Esophagus muscularis mucosa (tissue), 4 donors: ENCODE data around the gene CAPRIN1. TPM values are rescaled to one million over a fixed set of nuclear protein-coding genes. Genes with fewer than 3 reads are reported as not detected.

Experiments
- DNase-seq: peaks from one replicate; pipeline ENCODE4 v3.0.0-alpha.2; 2017; ENCODE audit errors: extremely low spot score
- H3K27ac ChIP-seq, 4 donors: fragments of 200-600 bp; sonication (generic); replicated peaks in 1 of 4; 1 replicate in 3 of 4; 2 replicates in 1 of 4; pipeline ENCODE4 v1.5.1; 2016 to 2019; ENCODE audit warnings: mild to moderate bottlenecking in 1 of 4
- H3K27me3 ChIP-seq, 4 donors: fragments of 200-600 bp; sonication (generic); one replicate each; pipeline versions ENCODE4 v1.5.1 to v1.6.0; 2016 to 2019
- H3K36me3 ChIP-seq, 4 donors: fragments of 200-600 bp; sonication (generic); one replicate each; pipeline ENCODE4 v1.5.1; 2016 to 2019
- H3K4me1 ChIP-seq, 4 donors: fragments of 200-600 bp; sonication (generic); one replicate each; pipeline ENCODE4 v1.5.1; 2016 to 2019
- H3K4me3 ChIP-seq, 4 donors: fragments of 200-600 bp; sonication (generic); 1 replicate in 2 of 4; 2 replicates in 2 of 4; pipeline ENCODE4 v1.5.1; 2016 to 2019; ENCODE audit warnings: mild to moderate bottlenecking in 4 of 4, moderate library complexity in 1 of 4
- H3K9me3 ChIP-seq, 4 donors: fragments of 200-600 bp; sonication (generic); 1 replicate in 3 of 4; 2 replicates in 1 of 4; pipeline ENCODE4 v1.5.1; 2016 to 2019
- EP300 ChIP-seq: sonication (generic); formaldehyde crosslinking; IDR thresholded peaks from one replicate; pipeline ENCODE4 v1.6.1; 2017; ENCODE audit warnings: antibody characterized with exemption
- POLR2A ChIP-seq: fragments of 450-650 bp; IDR thresholded peaks from one replicate; pipeline ENCODE4 v1.6.1; 2017; ENCODE audit warnings: antibody characterized with exemption, moderate library complexity, mild to moderate bottlenecking, low read depth
- POLR2AphosphoS5 ChIP-seq, 2 donors: sonication (generic); formaldehyde crosslinking; IDR thresholded peaks; one replicate each; pipeline ENCODE4 v1.6.1; 2017; ENCODE audit warnings: antibody characterized with exemption in 2 of 2
- WGBS: methylation state at CpG from one replicate; pipeline ENCODE4 v1.1.5; 2018; 5-methylcytosine and 5-hydroxymethylcytosine counted together
- intact Hi-C: fragments of 100-400 bp; cut with DNase I; formaldehyde crosslinking; loops from one replicate; pipeline ENCODE4 v1.15.1; 2023
- total RNA-seq, 4 donors: library from RNA; depleted of rRNA; stranded (reverse); fragments of >200 nt; gene quantifications; one replicate each; pipeline versions ENCODE4 v1.1.0 to v1.2.1, GENCODE V29; 2016
- TF ChIP-seq, protein P1 (sequence below), 3 experiments: fragments of 200-600 bp in 2 of 3; fragments of 450-650 bp in 1 of 3; sonication (generic) in 2 of 3; IDR thresholded peaks; one replicate each; pipeline ENCODE4 v1.5.1; 2017 to 2019; ENCODE audit warnings: antibody characterized with exemption in 3 of 3, mild to moderate bottlenecking in 2 of 3, moderate library complexity in 1 of 3

Gene CAPRIN1
- total RNA-seq, 4 donors from 2014 or later = 99.9 to 152 (median 103) TPM

DNA sequence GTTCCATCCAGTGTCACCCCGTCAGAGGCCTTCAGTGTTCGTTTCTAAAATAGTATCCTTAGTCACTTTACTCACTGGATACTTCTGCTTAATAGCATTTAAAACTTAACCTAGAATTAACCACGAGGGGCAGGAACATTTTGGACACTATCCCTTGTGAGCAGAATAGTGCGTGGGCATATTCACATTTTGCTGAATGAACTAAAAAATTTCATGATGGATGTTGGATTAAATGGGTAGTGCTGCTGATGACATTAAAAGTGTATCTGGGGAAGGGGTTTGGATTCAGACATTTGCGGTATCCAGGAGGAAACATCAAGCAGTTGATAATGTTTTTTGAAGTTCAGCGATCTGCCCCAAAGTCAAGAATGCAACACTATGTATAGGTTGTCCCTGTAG lies 53.1 kb downstream of the CAPRIN1 start:
- no peaks in the 10 kb centered on the region for H3K9me3 ChIP-seq
- no peak for TF ChIP-seq EP300
- TF ChIP-seq, protein P1, sequence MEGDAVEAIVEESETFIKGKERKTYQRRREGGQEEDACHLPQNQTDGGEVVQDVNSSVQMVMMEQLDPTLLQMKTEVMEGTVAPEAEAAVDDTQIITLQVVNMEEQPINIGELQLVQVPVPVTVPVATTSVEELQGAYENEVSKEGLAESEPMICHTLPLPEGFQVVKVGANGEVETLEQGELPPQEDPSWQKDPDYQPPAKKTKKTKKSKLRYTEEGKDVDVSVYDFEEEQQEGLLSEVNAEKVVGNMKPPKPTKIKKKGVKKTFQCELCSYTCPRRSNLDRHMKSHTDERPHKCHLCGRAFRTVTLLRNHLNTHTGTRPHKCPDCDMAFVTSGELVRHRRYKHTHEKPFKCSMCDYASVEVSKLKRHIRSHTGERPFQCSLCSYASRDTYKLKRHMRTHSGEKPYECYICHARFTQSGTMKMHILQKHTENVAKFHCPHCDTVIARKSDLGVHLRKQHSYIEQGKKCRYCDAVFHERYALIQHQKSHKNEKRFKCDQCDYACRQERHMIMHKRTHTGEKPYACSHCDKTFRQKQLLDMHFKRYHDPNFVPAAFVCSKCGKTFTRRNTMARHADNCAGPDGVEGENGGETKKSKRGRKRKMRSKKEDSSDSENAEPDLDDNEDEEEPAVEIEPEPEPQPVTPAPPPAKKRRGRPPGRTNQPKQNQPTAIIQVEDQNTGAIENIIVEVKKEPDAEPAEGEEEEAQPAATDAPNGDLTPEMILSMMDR (IDR thresholded peaks at IDR 0.05) = no peak
- TF ChIP-seq POLR2AphosphoS5 (IDR thresholded peaks at IDR 0.05) = no peak
- TF ChIP-seq POLR2A = no peak
- WGBS = 14% methylated on average over 6 of the region's 6 CpGs
- DNase-seq = no peak
- H3K36me3 ChIP-seq = peaks cover 17 to 60% (median 37%) of the 10 kb centered on the region in 4 donors
- H3K27me3 ChIP-seq = no peaks in the 10 kb centered on the region
- intact Hi-C loops = loop anchor here (2.0 to 10.0 kb wide), 3 partner anchors 52 to 330 kb away; partner anchors contain the start of gene CAT
- peak overlapping the region; percentile 66 to 95 (median 74) for H3K4me3 ChIP-seq
- peaks cover 19 to 31% (median 26%) of the 10 kb centered on the region in 4 donors for H3K4me1 ChIP-seq
- H3K27ac ChIP-seq = peak overlapping the region; percentile 89 to 92 (median 90)

DNA sequence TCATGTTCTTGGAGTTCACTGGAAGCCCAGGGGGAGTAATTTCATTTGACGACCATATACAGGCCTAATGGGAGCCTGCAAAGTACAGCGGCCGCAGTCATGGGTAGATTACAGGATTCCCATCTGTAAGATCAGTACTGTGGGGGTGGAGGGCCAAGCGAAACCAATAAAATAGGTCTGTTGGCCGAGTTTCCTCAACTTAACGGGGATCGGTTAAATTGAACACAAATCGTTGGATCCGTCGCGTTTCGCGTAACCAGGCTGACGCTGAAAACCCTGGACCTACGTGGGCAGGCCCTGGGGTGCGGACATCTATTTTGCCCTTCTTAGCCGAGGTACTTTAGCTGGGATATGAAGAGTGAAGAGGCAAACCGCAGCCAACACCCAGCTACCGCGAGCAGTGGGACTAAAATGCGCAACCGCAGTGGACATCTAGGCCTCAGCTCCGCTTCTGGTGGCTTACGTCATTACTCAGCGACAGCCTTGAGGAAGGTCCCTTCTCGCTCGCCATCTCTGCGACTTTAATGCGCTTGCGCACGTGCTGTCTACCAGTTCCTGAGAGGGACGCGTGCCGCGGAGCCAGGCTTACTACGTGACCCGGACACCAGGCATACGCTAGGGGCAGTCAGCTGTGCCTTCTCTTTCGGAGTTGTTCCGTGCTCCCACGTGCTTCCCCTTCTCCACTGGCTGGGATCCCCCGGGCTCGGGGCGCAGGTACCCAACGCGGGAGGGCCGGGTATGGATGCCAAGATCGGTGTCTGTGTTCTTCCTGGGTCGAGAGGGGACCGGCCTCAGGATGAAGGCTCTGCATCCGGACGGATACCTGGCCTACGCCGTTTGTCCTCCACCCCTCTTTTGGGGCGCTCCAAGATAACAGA lies 53.8 kb downstream of the CAPRIN1 start, which contains the start of gene NAT10:
TSS of gene NAT10 (plus strand) at position 551 of the 878 bp plus-strand sequence. CDS start 2,597 bp downstream, outside the sequence.
- Histone ChIP-seq H3K4me3 (peak within 1 kb of the TSS; percentile 66 to 95 (median 74)), H3K4me1 (peaks cover 19 to 31% (median 26%) of the 10 kb centered on the region in 4 donors), H3K27ac (peak within 1 kb of the TSS; percentile 89 to 92 (median 90)), H3K36me3 (peaks cover 18 to 60% (median 37%) of the 10 kb centered on the region in 4 donors), H3K9me3 (no peaks in the 10 kb centered on the region), H3K27me3 (no peaks in the 10 kb centered on the region)
- intact Hi-C loops = loop anchor here (2.0 to 10.0 kb wide), 3 partner anchors 53 to 329 kb away; partner anchors contain the start of gene CAT
- WGBS = 0% methylated on average over 10 of the region's 55 CpGs
- peak; percentile 99 for DNase-seq
- peak; percentile 18 for TF ChIP-seq POLR2A
- TF ChIP-seq EP300 = peak; percentile 11
- peak; percentile 98 to 99 for TF ChIP-seq POLR2AphosphoS5 (IDR thresholded peaks at IDR 0.05)
- TF ChIP-seq, protein P1 (IDR thresholded peaks at IDR 0.05) = peak in 2 of 3 experiments; percentile 18 to 31

DNA sequence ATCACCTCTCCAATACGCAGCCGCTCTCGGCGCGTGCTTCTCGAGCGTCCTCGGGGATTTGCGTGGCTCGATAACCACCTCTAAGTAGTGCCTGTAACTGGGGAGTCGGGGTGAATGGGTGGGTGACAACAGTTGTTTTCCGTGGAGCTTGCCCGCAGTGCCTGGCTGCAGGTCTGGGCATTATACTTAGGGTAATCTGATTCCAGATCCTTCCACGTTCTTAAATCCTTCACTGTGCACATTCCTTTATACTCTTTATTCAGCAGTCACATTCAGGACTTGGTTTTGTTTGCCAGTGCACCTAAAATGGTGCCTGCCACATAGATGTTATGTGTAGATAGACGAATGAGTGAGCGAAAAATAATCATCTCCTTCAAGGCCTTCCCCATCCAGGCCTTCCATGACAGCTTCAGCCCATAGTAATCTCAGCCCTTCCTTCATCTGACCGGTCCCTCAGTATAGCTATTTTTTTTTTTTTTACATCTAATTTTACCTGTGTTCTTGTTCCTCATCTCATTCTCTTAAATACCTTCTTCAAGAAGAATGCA lies 54.5 kb downstream of the CAPRIN1 start:
- Histone ChIP-seq H3K4me1 (peaks cover 19 to 31% (median 26%) of the 10 kb centered on the region in 4 donors), H3K9me3 (no peaks in the 10 kb centered on the region), H3K27me3 (no peaks in the 10 kb centered on the region), H3K27ac (peak overlapping the region; percentile 89 to 92 (median 90)), H3K36me3 (peaks cover 22 to 60% (median 35%) of the 10 kb centered on the region in 4 donors), H3K4me3 (peak overlapping the region; percentile 66 to 95 (median 74))
- intact Hi-C loops = loop anchor here (2.0 to 10.0 kb wide), 3 partner anchors 53 to 329 kb away; partner anchors contain the start of gene CAT
- no peak for DNase-seq
- WGBS = 2% methylated on average over 16 of the region's 17 CpGs
- no peak for TF ChIP-seq EP300
- TF ChIP-seq POLR2A = no peak
- TF ChIP-seq, protein P1 (IDR thresholded peaks at IDR 0.05) = no peak
- no peak for TF ChIP-seq POLR2AphosphoS5 (IDR thresholded peaks at IDR 0.05)

DNA sequence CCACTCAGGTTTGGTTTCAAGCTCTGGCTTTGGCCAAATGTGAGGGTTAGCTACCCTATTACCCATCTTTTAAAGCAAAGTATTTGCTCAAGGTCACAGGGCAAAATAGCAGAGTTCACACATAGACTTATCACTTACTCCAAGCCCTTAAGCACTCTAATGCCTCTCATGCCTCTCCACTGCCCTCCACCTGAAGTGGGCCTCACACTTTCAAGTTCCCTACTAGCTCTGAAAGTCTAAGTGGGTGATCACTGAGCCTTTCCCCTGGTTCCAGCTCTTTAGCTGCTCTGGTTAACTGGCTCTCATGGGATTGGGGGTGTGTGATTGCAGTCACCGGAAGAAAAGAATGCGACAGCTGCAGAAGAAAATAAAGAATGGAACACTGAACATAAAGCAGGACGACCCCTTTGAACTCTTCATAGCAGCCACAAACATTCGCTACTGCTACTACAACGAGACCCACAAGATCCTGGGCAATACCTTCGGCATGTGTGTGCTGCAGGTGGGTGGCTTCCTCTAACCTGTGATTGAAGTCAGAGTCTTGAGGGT lies 60.3 kb downstream of the CAPRIN1 start:
- intact Hi-C loops = no loop called here
- H3K36me3 ChIP-seq = peaks cover 63 to 98% (median 87%) of the 10 kb centered on the region in 4 donors
- TF ChIP-seq POLR2A = no peak
- TF ChIP-seq EP300 = no peak
- TF ChIP-seq POLR2AphosphoS5 (IDR thresholded peaks at IDR 0.05) = no peak
- TF ChIP-seq, protein P1 (IDR thresholded peaks at IDR 0.05) = no peak

More for the DNA sequence above, 60.3 kb downstream of the CAPRIN1 start:
- H3K9me3 ChIP-seq = no peaks in the 10 kb centered on the region
- H3K27ac ChIP-seq = no peak overlapping the region
- DNase-seq = no peak
- H3K4me3 ChIP-seq = no peak overlapping the region
- 87% methylated on average over 6 of the region's 6 CpGs for WGBS
- peaks cover 4 to 15% (median 11%) of the 10 kb centered on the region in 4 donors for H3K4me1 ChIP-seq
- no peaks in the 10 kb centered on the region for H3K27me3 ChIP-seq
